Large intestine (tissue), 3 donors: ENCODE results near the gene GNG5. TPM values are rescaled to one million over a fixed set of nuclear protein-coding genes. Genes with fewer than 3 reads are reported as not detected.
A peak's percentile ranks its signal among the peaks of the same experiment; 100 is the strongest.
"Not testable (repeated sequence)": the region's sequence is repeated elsewhere in the genome, so short reads cannot be mapped to it uniquely, and the experiment has no call there.

ENCODE experiments used
- DNase-seq, 2 donors: peaks; one replicate each; pipeline versions ENCODE4 v3.0.0 to v3.0.0-alpha.2; 2013
- H3K27ac ChIP-seq: one replicate; pipeline ENCODE4 v1.5.1; 2013; ENCODE audit warnings: low read length
- H3K27me3 ChIP-seq: 2 replicates; pipeline ENCODE4 v1.6.1; 2013; ENCODE audit warnings: low read length; ENCODE audit not compliant: control insufficient read depth, insufficient read depth
- H3K36me3 ChIP-seq: 2 replicates; pipeline ENCODE4 v1.6.1; 2013; ENCODE audit warnings: low read length; ENCODE audit not compliant: control insufficient read depth, insufficient read depth
- H3K4me1 ChIP-seq: one replicate; pipeline ENCODE4 v1.6.1; 2013; ENCODE audit warnings: low read length; ENCODE audit not compliant: control insufficient read depth, insufficient read depth
- H3K4me3 ChIP-seq: one replicate; pipeline ENCODE4 v1.5.1; 2013; ENCODE audit warnings: low read length
- H3K9me3 ChIP-seq: one replicate; pipeline ENCODE4 v1.6.1; 2013; ENCODE audit warnings: mild to moderate bottlenecking, low read depth, low read length, moderate library complexity; ENCODE audit not compliant: control insufficient read depth
- WGBS: methylation state at CpG from one replicate; pipeline ENCODE4 v1.1.5; 2013; ENCODE audit warnings: low lambda C conversion rate; ENCODE audit not compliant: insufficient coverage; 5-methylcytosine and 5-hydroxymethylcytosine counted together
- polyA plus RNA-seq: library from polyadenylated mRNA; unstranded; fragments of 120-200 nt; gene quantifications from one replicate; pipeline ENCODE4 v1.2.1, GENCODE V29; 2013

The GNG5 gene
- polyA plus RNA-seq, 1 donor: 200 TPM

DNA sequence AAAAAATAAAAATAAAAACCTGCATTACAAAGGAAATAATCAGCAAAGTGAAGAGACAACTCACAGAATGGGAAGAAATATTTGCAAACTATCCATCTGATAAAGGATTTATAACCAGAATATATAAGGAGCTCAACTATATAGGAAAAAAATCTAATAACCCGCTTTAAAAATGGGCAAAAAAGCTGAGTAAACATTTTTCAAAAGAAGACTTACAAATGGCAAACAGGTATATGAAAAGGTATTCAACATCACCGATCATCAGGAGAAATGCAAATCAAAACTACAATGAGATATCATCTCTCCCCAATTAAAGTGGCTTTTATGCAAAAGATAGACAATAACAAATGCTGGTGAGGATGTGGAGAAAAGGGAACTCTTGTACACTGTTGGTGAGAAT is 3.8 kb upstream of the GNG5 start:
- DNase-seq: no peak
- 89% methylated on average over 2 of the region's 2 CpGs for WGBS
- Histone ChIP-seq H3K4me3 (no peak overlapping the region), H3K4me1 (no peaks in the 10 kb centered on the region), H3K36me3 (no peaks in the 10 kb centered on the region), H3K27ac (no peak overlapping the region), H3K27me3 (no peaks in the 10 kb centered on the region), H3K9me3 (peaks cover 4% of the 10 kb centered on the region)

DNA sequence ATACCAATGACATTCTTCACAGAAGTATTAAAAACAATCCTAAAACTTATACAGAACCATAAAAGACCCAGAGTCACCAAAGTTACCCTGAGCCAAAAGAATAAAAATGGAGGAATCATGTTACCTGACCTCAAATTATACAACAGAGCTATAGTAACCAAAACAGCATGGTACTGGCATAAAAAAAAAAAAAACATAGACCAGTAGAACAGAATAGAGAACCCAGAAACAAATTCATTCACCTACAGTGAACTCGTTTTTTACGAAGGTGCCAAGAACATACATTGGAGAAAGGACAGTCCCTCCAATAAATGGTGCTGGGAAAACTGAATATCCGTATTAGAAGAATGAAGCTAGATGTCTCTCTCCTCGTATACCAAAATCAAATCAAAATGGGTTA is 2.6 kb upstream of the GNG5 start:
- H3K4me1 ChIP-seq: no peaks in the 10 kb centered on the region
- no peak for DNase-seq
- H3K27ac ChIP-seq: no peak overlapping the region
- no peaks in the 10 kb centered on the region for H3K27me3 ChIP-seq
- H3K9me3 ChIP-seq: peaks cover 4% of the 10 kb centered on the region
- H3K36me3 ChIP-seq: no peaks in the 10 kb centered on the region
- WGBS: 100% methylated on average over 1 of the region's 4 CpGs
- no peak overlapping the region for H3K4me3 ChIP-seq

- no peaks in the 10 kb centered on the region for H3K36me3 ChIP-seq
- peaks cover 4% of the 10 kb centered on the region for H3K9me3 ChIP-seq
- H3K4me1 ChIP-seq: no peaks in the 10 kb centered on the region
- DNase-seq: no peak
- no peak overlapping the region for H3K4me3 ChIP-seq
- no CpG with 5 or more reads among the region's 1 CpG for WGBS
- H3K27ac ChIP-seq: no peak overlapping the region
- no peaks in the 10 kb centered on the region for H3K27me3 ChIP-seq
These were observed 2.1 kb upstream of the GNG5 start for GRCh38 chr1:84508510-84508909.

GRCh38 chr1:84507887-84508286 is 1.5 kb upstream of the GNG5 start:
- no CpG with 5 or more reads among the region's 14 CpGs for WGBS
- not testable (repeated sequence) for H3K4me3 ChIP-seq, H3K27ac ChIP-seq, H3K27me3 ChIP-seq, DNase-seq, H3K4me1 ChIP-seq, H3K9me3 ChIP-seq, H3K36me3 ChIP-seq

DNA sequence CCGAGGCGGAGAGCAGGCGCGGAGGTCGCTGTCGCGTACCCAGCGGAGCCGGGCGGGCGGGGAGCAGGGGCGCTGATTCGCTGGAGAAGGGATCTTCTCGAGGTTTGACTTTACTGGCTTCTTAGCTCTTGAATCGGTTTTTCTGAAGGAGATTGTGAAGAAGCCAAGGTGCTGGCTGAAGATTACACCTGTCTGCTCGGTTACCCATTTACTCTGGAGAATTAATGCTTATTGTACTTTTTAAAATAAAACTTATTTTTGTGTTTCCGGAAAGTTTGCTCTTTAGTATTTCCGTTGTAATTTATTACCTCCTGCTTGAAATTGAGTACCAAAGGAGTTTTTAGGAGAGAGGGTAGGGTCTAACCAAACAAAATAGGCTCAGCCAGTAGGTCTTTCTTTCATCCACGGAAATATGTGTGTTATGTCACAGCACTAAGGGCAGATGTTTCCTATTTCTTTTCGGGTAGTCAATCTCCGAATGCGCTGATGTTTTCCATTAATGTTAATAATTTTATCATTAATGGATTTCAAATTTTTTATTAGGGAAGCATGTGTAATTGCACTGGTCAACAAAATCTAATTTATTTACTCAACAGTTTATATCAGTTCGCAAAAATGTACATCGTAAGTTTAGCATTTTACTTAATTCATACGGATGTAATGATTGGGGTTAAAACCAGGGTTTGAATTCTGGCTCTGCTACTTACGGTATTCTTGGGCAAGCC is 510 bp upstream of the GNG5 start:
- no peak for DNase-seq
- 21% methylated on average over 8 of the region's 26 CpGs for WGBS

GRCh38 chr1:84505493-84506001 is 834 bp downstream of the GNG5 start:
- H3K27ac ChIP-seq: peak overlapping the region; percentile 95
- peak; percentile 26 to 74 for DNase-seq
- H3K4me3 ChIP-seq: peak overlapping the region; percentile 84
- no peaks in the 10 kb centered on the region for H3K4me1 ChIP-seq
- H3K36me3 ChIP-seq: peaks cover 2% of the 10 kb centered on the region
- WGBS: no CpG with 5 or more reads among the region's 47 CpGs
- no peaks in the 10 kb centered on the region for H3K27me3 ChIP-seq
- peaks cover 4% of the 10 kb centered on the region for H3K9me3 ChIP-seq

More for the DNA sequence above, 510 bp upstream of the GNG5 start:
- Histone ChIP-seq H3K27me3 (no peaks in the 10 kb centered on the region), H3K27ac (peak overlapping the region; percentile 95), H3K9me3 (peaks cover 4% of the 10 kb centered on the region), H3K4me1 (no peaks in the 10 kb centered on the region), H3K4me3 (peak overlapping the region; percentile 84), H3K36me3 (no peaks in the 10 kb centered on the region)

DNA sequence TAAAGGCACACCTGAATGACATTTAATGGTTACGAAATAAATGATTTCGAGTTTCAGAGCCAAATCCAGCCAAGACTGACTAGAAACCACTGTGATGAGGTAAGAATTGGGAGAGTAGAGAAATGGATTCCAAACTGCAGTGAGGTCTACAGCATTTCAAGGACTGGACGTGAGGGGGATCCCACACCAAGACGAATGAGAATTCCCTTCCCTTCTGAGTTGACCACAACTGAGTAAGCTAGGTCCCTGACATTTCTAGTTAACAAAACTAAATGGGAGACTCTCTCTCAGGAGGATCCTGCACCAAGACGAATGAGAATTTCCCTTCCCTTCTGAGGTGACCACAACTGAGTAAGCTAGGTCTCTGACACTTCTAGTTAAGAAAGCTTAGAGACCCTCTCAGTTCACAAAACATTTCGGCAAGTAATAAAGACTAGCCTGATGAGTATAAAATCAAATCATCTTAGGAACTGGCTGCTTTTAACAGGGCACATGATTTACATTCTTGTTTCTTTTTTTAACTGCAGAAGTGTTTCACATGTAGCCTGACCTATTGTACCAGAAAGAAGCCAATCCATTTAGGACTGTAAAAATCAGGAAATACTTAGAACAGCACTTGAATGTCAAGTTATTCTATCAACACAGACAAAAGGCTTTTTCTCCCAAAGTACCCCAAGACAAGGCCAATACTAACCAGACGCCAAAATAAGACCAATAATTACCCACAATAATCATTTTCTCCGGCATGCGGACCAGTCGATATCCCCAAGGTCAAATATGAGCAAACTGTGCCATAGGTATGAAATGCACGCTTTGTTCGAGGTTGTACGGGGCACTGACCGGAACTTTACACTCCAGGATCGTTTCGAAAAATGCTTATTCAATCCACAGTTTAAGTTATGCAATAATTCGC is 1.5 kb downstream of the GNG5 start:
- Histone ChIP-seq H3K27me3 (no peaks in the 10 kb centered on the region), H3K27ac (peak overlapping the region; percentile 95), H3K36me3 (peaks cover 5% of the 10 kb centered on the region), H3K4me3 (peak overlapping the region; percentile 84), H3K4me1 (no peaks in the 10 kb centered on the region), H3K9me3 (peaks cover 4% of the 10 kb centered on the region)
- 44% methylated on average over 3 of the region's 17 CpGs for WGBS
- DNase-seq: peak in 1 of 2 donors; percentile 39

DNA sequence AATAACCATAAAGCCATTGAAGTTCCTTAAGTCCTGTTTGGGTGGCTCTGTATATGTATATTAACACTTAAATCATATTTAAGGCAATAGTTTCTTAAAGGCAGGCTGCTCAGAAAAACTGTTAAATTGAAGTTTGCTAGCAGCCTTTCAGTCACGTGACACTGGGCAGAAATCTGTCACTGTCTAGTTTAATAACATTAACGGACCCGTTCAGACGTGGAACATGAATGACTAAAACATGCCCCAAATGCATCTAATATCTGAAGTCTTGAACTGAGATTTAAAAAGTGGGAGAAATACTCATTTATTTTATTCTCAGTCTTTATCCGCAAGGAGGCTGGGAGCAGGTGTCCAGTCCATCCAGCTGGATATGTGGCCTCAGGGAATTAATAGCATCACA is 3.5 kb downstream of the GNG5 start:
- Histone ChIP-seq H3K36me3 (peaks cover 12% of the 10 kb centered on the region), H3K4me3 (no peak overlapping the region), H3K4me1 (no peaks in the 10 kb centered on the region), H3K27ac (no peak overlapping the region), H3K9me3 (no peaks in the 10 kb centered on the region), H3K27me3 (no peaks in the 10 kb centered on the region)
- DNase-seq: no peak
- WGBS: no CpG with 5 or more reads among the region's 5 CpGs

- H3K4me1 ChIP-seq: no peaks in the 10 kb centered on the region
- no peak overlapping the region for H3K27ac ChIP-seq
- H3K36me3 ChIP-seq: peaks cover 39% of the 10 kb centered on the region
- H3K9me3 ChIP-seq: no peaks in the 10 kb centered on the region
- no peak overlapping the region for H3K4me3 ChIP-seq
- WGBS: no CpG with 5 or more reads among the region's 2 CpGs
- no peaks in the 10 kb centered on the region for H3K27me3 ChIP-seq
- no peak for DNase-seq
These were observed 8.6 kb downstream of the GNG5 start for GRCh38 chr1:84497631-84498275.

DNA sequence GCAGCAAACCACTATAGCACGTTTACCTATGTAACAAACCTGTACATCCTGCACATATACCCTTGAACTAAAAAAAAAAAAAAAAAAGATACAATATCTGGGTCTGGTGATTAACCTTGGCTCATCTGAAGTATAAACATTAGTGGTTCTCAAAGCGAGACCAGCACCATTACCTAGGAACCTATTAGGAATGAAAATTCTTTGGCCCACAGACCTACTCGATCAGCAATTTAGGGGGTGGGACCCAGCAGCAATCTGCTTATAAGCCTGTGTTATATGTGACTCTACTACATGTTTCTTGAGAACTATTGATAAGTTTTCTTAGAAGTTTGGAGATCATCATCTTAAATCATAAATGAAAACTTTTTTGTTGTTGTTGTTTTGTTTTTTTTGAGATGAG is 9.9 kb downstream of the GNG5 start:
- Histone ChIP-seq H3K4me1 (no peaks in the 10 kb centered on the region), H3K4me3 (no peak overlapping the region), H3K27me3 (no peaks in the 10 kb centered on the region), H3K9me3 (no peaks in the 10 kb centered on the region), H3K36me3 (peaks cover 48% of the 10 kb centered on the region), H3K27ac (no peak overlapping the region)
- no peak for DNase-seq
- 80% methylated on average over 1 of the region's 3 CpGs for whole genome bisulfite sequencing
